Adipose tissue (tissue), 3 donors: ENCODE results near the gene EXT2. TPM values are rescaled to one million over a fixed set of nuclear protein-coding genes. Genes with fewer than 3 reads are reported as not detected.

Experiments used
- H3K27ac ChIP-seq: one replicate; pipeline ENCODE4 v1.5.1; 2013; ENCODE audit warnings: low read depth, low read length
- WGBS, 3 donors: extraction: QIAGEN DNeasy Blood & Tissue Kit; methylation state at CpG; one replicate each; pipeline ENCODE4 v1.1.7; 2013; 5-methylcytosine and 5-hydroxymethylcytosine counted together
- polyA plus RNA-seq, 3 donors: library from polyadenylated mRNA; stranded (reverse); fragments of 200-250 nt; gene quantifications; one replicate each; pipeline ENCODE4 v1.2.3, GENCODE V29; 2013
- donor health status: healthy with polysubstance abuse.
- donor health status: Bipolar disorder and iron deficiency.
- donor health status: healthy.

EXT2 gene
- polyA plus RNA-seq, 3 donors: 18.6 to 33.6 (median 20.7) TPM

DNA sequence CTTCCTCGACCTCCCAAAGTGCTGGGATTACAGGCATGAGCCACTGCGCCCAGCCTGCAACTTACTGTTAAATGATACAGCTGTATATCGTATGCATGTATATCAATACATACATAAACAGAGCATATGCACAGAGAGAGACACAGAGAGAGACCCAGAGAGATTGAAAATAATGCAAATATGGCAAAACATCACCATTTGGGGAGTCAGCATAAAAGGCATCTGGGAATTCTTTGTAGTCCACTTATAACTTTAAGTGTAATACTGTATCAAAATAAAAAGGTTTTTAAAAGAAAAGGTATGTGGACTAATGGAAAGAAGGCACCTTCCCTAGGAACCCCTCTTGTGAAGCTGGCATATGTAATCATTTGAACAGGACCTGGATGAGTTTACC, 192.7 kb downstream of the EXT2 start:
- WGBS, 3 donors: 77 to 92% (median 91%) methylated on average over 3 of the region's 3 CpGs
- H3K27ac ChIP-seq: no peak overlapping the region

DNA sequence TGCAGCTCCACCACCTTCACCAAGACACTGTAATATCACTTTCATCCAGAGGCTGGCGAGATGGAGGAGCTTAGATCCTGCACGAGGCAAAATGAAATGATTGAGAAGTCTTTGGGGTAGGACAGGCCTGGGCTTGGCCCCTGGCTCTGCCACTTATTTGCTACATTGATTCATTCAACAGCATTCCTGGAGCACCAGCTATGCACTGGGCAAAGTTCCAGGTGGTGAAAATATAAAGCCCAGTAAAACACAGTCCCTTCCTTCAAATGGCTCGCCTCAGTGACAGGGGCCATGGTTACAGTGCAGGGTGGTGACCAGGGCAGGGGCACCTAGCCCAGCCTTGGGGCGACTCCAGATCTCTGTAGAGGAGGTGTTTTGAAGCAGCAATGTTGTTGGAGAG, 194.7 kb downstream of the EXT2 start:
- no peak overlapping the region for H3K27ac ChIP-seq
- WGBS, 3 donors: 51 to 88% (median 86%) methylated on average over 4 of the region's 4 CpGs

Other genes starting within 250 kb of the EXT2 start
- gene ALKBH3, start 214.8 kb upstream of the EXT2 start, polyA plus RNA-seq: 10 to 100 TPM; 21.0 to 24.5 (median 21.3) TPM
- gene C11orf96, start 153.0 kb upstream of the EXT2 start, polyA plus RNA-seq: 100 to 1,000 TPM in 2 of 3 donors, 10 to 100 TPM in 1; 20.5 to 698 (median 224) TPM
- not detected for gene ACCSL, start 47.7 kb upstream of the EXT2 start, polyA plus RNA-seq
- 10 to 100 TPM in 2 of 3 donors, 1 to 10 TPM in 1; 9.1 to 32.3 (median 13.6) TPM for gene ACCS, start 29.4 kb upstream of the EXT2 start, polyA plus RNA-seq
- gene ALX4, start 214.5 kb downstream of the EXT2 start, polyA plus RNA-seq: under 1 TPM in 2 of 3 donors, not detected in 1; 0.01 to 0.22 TPM